Uterus (tissue), 4 donors: ENCODE measurements around the gene PTPRG. TPM values are rescaled to one million over a fixed set of nuclear protein-coding genes. Genes with fewer than 3 reads are reported as not detected.
A peak's percentile ranks its signal among the peaks of the same experiment; 100 is the strongest.

Experiments used
- DNase-seq, 2 donors: peaks; one replicate each; pipeline ENCODE4 v3.0.0-alpha.2; 2019 to 2020
- H3K27ac ChIP-seq, 2 donors: fragments of 200-600 bp; sonication (generic); 1 replicate in 1 of 2; 2 replicates in 1 of 2; pipeline ENCODE4 v1.5.1; 2016 to 2018
- H3K27me3 ChIP-seq, 2 donors: fragments of 200-600 bp; sonication (generic); one replicate each; pipeline ENCODE4 v1.5.1; 2018 to 2019; ENCODE audit warnings: control low read depth in 1 of 2
- H3K36me3 ChIP-seq, 2 donors: fragments of 200-600 bp; sonication (generic); one replicate each; pipeline ENCODE4 v1.5.1; 2019; ENCODE audit warnings: control low read depth in 1 of 2
- H3K4me1 ChIP-seq, 2 donors: fragments of 200-600 bp; sonication (generic); one replicate each; pipeline ENCODE4 v1.5.1; 2018 to 2019; ENCODE audit warnings: control low read depth in 1 of 2
- H3K4me3 ChIP-seq, 2 donors: fragments of 200-600 bp; sonication (generic); 1 replicate in 1 of 2; 2 replicates in 1 of 2; pipeline ENCODE4 v1.5.1; 2018 to 2019; ENCODE audit warnings: mild to moderate bottlenecking in 1 of 2
- H3K9me3 ChIP-seq, 2 donors: fragments of 200-600 bp; sonication (generic); one replicate each; pipeline ENCODE4 v1.5.1; 2019; ENCODE audit warnings: control low read depth in 1 of 2
- CTCF ChIP-seq, 4 experiments: fragments of 200-600 bp in 2 of 4; fragments of 450-650 bp in 2 of 4; sonication (generic) in 2 of 4; IDR thresholded peaks; one replicate each; pipeline ENCODE4 v1.5.1; 2016 to 2019; ENCODE audit warnings: antibody characterized with exemption in 4 of 4, mild to moderate bottlenecking in 2 of 4, moderate library complexity in 1 of 4
- POLR2A ChIP-seq, 2 donors: fragments of 450-650 bp; IDR thresholded peaks; one replicate each; pipeline ENCODE4 v1.6.1; 2016; ENCODE audit warnings: antibody characterized with exemption in 2 of 2, mild to moderate bottlenecking in 1 of 2, moderate library complexity in 1 of 2
- intact Hi-C: fragments of 100-400 bp; cut with DNase I; formaldehyde crosslinking; loops from one replicate; pipeline ENCODE4 v1.15.1; 2023; ENCODE audit warnings: low total_unique reads
- total RNA-seq, 4 donors: library from RNA; depleted of rRNA in 3 of 4; stranded (reverse); fragments of >200 nt in 3 of 4; gene quantifications; one replicate each; pipeline versions ENCODE4 v1.1.0 to v1.2.4, GENCODE V29; 2014 to 2023
- donor health status: DM: yes; HTN: yes; CAD: no.

PTPRG gene
- total RNA-seq, 4 donors from 2014 or later: 43.5 to 136 (median 62.6) TPM

DNA sequence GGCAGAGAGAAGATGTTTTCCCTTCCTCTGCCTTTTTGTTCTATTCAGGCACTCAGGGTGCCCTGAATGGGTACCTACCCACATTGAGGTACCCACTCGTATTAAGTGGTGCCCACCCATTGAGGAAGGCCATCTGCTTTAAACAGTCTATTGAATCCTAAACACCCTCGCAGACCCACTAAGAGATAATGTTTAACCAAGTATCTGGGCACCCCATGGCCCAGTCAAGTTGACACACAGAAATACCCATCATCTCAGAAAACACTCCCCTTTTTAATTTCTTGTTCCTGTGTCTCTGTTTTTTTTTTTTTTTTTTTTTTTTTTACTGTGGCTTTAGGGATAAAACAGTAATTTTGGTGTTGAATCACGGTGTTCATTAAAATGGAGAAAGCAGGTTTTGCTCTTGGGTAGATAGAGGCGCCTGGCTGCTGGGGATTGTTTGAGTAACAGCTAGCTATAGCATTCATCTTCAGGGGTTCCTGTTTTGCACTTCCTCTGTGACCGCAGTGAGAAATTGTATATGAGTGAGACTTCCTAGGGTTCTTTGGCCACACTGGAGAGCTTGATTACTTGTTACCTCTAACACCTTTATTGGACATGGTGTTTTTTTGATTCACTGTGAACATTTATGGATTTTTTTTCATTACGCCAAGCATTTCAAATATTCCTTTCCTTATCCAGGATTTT lies 259.1 kb downstream of the PTPRG start:
- no peak for TF ChIP-seq CTCF (IDR thresholded peaks at IDR 0.05)
- H3K4me3 ChIP-seq: no peak overlapping the region
- no peaks in the 10 kb centered on the region for H3K4me1 ChIP-seq
- H3K27me3 ChIP-seq: no peaks in the 10 kb centered on the region
- H3K36me3 ChIP-seq: no peaks in the 10 kb centered on the region
- no peak for DNase-seq
- intact Hi-C loops: no loop called here
- no peaks in the 10 kb centered on the region for H3K9me3 ChIP-seq
- no peak overlapping the region for H3K27ac ChIP-seq

- intact Hi-C loops: no loop called here
- DNase-seq: peak in 1 of 2 donors; percentile 30
These were observed 260.5 kb downstream of the PTPRG start for GRCh38 chr3:61821823-61822251.

DNA sequence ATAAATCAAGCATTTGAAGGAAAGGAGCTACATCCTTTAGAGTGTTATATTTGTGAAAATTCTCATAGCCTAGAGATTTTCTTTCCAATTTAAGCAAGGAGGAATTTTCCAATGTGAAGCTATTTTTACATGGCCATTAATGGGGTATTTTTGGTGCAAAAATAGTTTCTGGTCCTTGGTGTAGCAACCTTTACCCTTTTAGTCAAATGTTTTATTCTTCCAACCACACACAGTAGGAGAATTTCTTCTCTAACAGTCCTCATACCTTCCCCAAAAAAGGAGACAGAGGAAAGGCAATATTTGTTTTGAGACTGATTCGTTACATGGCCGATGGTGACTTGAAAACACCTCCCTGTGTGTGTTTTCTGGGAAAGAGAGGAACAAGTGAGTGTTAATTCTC lies 261.2 kb downstream of the PTPRG start:
- intact Hi-C loops: no loop called here
- DNase-seq: no peak
- TF ChIP-seq POLR2A (IDR thresholded peaks at IDR 0.05): no peak
- no peaks in the 10 kb centered on the region for H3K4me1 ChIP-seq
- H3K36me3 ChIP-seq: no peaks in the 10 kb centered on the region
- no peak overlapping the region for H3K4me3 ChIP-seq
- peak overlapping the region; percentile 11 to 53 for H3K27ac ChIP-seq
- no peaks in the 10 kb centered on the region for H3K27me3 ChIP-seq
- no peaks in the 10 kb centered on the region for H3K9me3 ChIP-seq

More at GRCh38 chr3:61821823-61822251, 260.5 kb downstream of the PTPRG start:
- no peak overlapping the region for H3K4me3 ChIP-seq
- no peaks in the 10 kb centered on the region for H3K9me3 ChIP-seq
- no peaks in the 10 kb centered on the region for H3K27me3 ChIP-seq
- no peaks in the 10 kb centered on the region for H3K36me3 ChIP-seq
- no peaks in the 10 kb centered on the region for H3K4me1 ChIP-seq
- peak overlapping the region; percentile 11 to 53 for H3K27ac ChIP-seq
- TF ChIP-seq CTCF (IDR thresholded peaks at IDR 0.05) (no peak), POLR2A (IDR thresholded peaks at IDR 0.05) (no peak)

DNA sequence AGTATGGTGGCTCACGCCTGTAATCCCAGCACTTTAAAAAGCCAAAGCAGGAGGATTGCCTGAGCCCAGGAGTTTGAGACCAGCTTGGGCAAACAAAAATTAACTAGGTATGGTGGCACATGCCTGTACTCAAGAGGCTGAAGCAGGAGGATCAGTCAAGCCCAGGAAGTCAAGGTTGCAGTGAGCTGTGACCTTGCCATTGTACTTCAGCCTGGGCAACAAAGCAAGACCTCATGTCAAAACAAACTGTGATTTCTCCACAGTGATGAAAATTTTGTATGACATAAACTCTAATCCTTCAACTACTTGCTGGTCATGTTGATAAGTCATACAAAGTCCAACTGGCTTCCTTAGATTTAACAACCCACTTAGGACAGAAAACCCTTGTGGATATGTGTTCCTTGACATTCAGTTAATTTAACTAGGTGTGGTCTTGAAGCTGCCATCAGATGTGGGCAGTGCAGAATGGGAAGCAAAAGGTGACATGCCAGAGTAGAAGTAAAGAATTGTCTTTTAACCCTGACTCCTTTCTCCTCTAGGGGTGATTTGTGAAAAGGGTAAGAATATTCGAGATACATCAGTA lies 263.3 kb downstream of the PTPRG start:
- no peak for DNase-seq
- H3K4me1 ChIP-seq: no peaks in the 10 kb centered on the region
- H3K4me3 ChIP-seq: no peak overlapping the region
- intact Hi-C loops: no loop called here
- H3K9me3 ChIP-seq: no peaks in the 10 kb centered on the region
- H3K27ac ChIP-seq: no peak overlapping the region
- TF ChIP-seq CTCF (IDR thresholded peaks at IDR 0.05) (no peak), POLR2A (IDR thresholded peaks at IDR 0.05) (no peak)
- no peaks in the 10 kb centered on the region for H3K27me3 ChIP-seq
- H3K36me3 ChIP-seq: no peaks in the 10 kb centered on the region

GRCh38 chr3:61826161-61826560 lies 264.8 kb downstream of the PTPRG start:
- Histone ChIP-seq H3K4me1 (no peaks in the 10 kb centered on the region), H3K27me3 (no peaks in the 10 kb centered on the region), H3K4me3 (no peak overlapping the region), H3K36me3 (no peaks in the 10 kb centered on the region), H3K27ac (no peak overlapping the region), H3K9me3 (no peaks in the 10 kb centered on the region)
- TF ChIP-seq POLR2A (IDR thresholded peaks at IDR 0.05): no peak
- TF ChIP-seq CTCF (IDR thresholded peaks at IDR 0.05): no peak
- no peak for DNase-seq
- intact Hi-C loops: no loop called here
